GM18909 (cell line): ENCODE results near the gene ZNF521.

Experiments
- ATAC-seq: cut with Tn5 transposase; IDR thresholded peaks from one replicate; pipeline ENCODE4 v1.9.1; 2021; ENCODE audit warnings: mild to moderate bottlenecking; ENCODE audit not compliant: unreplicated experiment, poor library complexity

Gene ZNF521

GRCh38 chr18:25137197-25137472, 214.8 kb downstream of the ZNF521 start:
- ATAC-seq = no peak

DNA sequence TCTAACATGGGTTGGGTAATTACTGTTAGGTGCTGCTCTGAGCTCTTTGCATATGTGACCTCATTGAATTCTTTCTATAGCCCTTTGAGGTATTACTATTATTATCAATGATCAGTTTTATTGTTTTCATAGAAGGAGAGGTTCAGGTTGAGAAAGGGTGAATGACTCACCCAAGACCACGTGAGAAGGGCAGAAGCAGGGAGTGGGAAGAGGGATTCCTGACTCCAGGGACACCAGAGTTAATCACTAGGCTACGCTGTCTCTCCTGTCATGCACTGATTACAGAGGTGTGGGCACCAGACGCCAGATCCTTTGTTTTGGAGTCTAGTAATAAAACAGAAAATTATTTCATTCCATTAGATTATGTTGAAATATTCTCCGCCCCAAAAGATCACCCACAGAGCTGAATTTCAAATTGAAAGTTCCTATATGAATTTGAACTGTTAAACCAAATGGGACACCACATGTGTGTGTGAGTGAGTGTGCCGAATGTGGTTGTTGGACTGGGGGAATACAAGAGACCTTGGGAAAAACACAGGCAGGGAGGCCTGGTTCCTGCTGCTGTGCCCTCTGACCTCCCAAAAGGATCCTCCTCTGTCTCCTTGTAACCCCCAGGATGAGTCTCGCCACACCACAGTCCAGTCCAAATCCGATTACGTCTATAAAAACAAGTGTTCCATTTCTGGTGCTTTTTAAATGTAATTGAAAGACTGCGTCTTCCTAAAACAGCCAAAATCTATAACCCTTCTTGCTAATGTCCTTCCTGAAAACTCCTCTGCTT, 215.4 kb downstream of the ZNF521 start:
- ATAC-seq = no peak

DNA sequence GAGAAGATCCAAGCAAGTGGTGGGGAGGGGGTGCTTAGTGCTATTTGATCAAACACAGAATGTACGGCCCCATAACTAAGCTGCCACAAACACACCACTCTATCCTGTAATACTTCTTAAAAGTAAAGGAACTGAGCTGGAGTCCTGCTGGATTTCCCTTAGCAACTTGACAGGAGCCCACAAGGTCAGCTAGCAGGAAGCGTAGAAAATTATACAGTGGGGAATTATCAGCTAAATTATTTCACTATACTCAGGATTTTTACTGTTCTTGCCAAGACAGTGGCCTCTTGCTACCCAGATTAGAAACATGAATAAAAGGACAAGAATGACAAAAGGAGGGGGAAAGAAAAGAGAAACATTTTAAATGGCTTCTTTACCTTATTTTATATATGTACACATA, 217.1 kb downstream of the ZNF521 start:
- ATAC-seq = no peak

- ATAC-seq = no peak
Observed at GRCh38 chr18:25133879-25134278, 218.1 kb downstream of the ZNF521 start.

GRCh38 chr18:25132786-25133496, 219.0 kb downstream of the ZNF521 start:
- no peak for ATAC-seq

- no peak for ATAC-seq
Observed at GRCh38 chr18:25126751-25127150, 225.2 kb downstream of the ZNF521 start.

DNA sequence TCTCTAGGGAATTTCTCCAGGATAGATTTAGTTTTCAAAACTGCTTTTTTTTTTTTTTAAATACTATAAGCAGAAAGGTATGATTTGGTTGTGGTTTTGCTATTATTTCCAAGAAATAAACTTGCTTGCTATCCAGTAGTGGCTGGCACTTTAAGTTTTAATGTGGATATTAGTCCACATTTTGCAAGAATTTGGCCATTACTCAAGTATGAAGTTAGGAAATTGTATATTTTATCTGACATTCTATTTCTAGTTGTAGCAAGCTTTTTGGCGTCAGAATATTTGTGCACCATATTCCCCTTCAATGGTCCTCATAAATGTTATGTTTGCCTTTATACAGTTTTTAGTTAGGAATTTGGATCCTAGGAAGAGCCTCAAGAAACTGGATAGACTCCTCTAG, 226.3 kb downstream of the ZNF521 start:
- ATAC-seq = no peak

GRCh38 chr18:25123438-25124232, 228.3 kb downstream of the ZNF521 start:
- no peak for ATAC-seq

GRCh38 chr18:25121442-25121841, 230.5 kb downstream of the ZNF521 start:
- ATAC-seq = no peak

DNA sequence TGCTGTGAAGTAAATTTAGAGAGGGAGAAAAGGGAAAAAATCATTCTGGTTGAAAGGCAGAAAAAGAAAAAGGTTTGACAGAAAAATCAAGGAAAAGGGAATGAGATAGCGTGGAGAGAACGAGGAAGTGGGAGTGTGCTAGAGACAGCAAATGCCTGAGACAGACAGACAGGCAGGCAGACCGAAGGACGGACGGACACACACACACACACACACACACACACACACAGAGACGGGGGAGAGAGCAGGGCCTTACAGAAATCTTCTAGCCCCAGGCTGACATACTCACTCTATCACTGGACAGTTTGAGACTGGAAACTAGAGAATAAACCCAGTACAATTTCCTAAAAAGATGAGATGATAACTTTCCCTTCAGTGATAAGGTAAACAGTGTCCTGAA, 238.4 kb downstream of the ZNF521 start:
- no peak for ATAC-seq

GRCh38 chr18:25112821-25113434, 239.0 kb downstream of the ZNF521 start:
- no peak for ATAC-seq

GRCh38 chr18:25111377-25112288, 240.3 kb downstream of the ZNF521 start:
- no peak for ATAC-seq

- no peak for ATAC-seq
Observed at GRCh38 chr18:25109484-25109883, 242.5 kb downstream of the ZNF521 start.

- no peak for ATAC-seq
Observed at GRCh38 chr18:25103468-25104155, 248.4 kb downstream of the ZNF521 start.

DNA sequence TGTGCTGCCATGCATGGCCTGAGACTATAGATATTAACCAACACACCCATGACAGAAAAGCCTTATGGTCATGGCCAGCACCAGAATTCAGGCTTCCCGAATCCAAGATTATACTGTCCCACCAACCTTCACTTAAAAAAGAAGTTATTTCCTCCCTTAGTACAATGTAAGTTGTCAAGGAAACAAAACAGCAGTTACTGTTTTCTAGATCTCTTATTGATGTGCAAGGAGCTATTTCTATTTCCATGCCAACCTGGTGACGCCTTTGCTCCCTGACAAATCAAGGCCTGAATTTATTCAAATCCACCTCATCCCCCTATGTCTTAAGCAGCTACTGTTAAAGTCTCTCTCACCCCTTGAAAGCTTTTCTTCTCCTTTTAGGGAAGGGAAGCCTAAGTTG, 249.3 kb downstream of the ZNF521 start:
- ATAC-seq = no peak

DNA sequence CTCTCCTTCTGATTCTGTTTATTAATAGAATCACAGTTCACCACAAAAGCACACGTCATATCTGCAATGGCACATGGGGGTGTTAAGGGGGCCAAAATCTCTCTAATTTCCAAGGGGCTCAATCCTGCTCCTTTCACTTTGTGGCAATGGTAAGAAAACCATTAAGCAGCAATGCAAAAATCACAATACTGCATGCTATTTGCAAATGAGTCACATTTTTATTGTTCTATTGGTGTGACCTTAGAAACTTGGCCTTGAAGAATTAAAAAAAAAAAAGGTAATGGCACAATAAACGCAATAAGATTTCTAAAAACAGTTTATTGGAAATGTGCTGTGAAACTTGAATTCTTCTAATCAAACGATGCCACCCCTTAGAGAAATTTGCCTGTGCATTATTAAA, 251.5 kb downstream of the ZNF521 start:
- no peak for ATAC-seq

DNA sequence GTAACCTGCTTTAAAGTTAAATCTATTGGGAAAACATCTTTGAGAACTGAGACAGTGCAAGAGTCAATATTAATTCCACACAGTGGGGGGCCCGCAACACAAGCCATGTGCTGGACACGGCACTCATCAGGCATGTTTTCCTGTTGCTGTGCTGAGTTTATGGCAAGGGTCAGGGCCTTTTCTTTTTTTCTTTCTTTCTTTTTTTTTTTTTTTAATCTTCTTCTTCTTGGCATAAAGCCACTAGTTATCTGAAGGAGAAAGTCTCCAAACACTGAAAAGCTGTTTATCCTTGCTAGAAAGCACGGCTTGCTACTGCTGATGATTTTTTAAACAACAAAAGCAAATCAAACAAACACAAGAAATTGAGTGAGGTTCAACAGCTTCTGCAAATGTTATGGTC, 252.1 kb downstream of the ZNF521 start:
- ATAC-seq = no peak

- no peak for ATAC-seq
Observed at GRCh38 chr18:25097569-25098056, 254.4 kb downstream of the ZNF521 start.

DNA sequence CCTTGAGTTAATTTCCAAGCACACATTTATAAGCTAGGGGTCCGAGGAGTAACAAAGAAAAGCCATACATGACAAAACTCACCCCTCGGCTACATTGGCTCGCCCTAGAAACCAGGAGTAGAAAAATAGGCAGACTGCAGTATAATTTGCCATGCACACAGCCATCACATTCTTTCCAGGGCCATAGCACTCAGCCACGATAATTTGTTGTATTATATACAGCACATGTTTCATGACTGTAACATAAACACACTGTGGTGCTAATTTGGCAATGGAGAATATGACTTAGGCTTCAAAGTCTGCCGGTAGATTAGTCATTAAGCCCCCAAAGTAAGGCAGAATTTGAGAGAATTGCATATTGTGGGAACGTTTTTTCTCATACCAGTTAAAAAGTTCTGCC, 254.9 kb downstream of the ZNF521 start:
- ATAC-seq = no peak
